HUES64 (cell line): ENCODE measurements around the gene ART1.

Source experiments
- H3K27ac ChIP-seq: 2 replicates; pipeline ENCODE4 v1.7.0; 2013; ENCODE audit warnings: low read depth, low read length, inconsistent platforms
- H3K27me3 ChIP-seq: 2 replicates; pipeline ENCODE4 v1.6.1; 2013; ENCODE audit warnings: mild to moderate bottlenecking, low read length; ENCODE audit not compliant: insufficient read depth
- H3K36me3 ChIP-seq: 2 replicates; pipeline ENCODE4 v1.6.1; 2013; ENCODE audit warnings: mild to moderate bottlenecking, low read length; ENCODE audit not compliant: insufficient read depth
- H3K4me1 ChIP-seq: 2 replicates; pipeline ENCODE4 v1.6.1; 2013; ENCODE audit warnings: mild to moderate bottlenecking, low read length, moderate library complexity; ENCODE audit not compliant: insufficient read depth
- H3K4me3 ChIP-seq: 2 replicates; pipeline ENCODE4 v1.5.1; 2013; ENCODE audit warnings: mild to moderate bottlenecking, low read length, moderate library complexity
- H3K9ac ChIP-seq: 2 replicates; pipeline ENCODE4 v1.6.1; 2013; ENCODE audit warnings: mild to moderate bottlenecking, low read depth, low read length
- H3K9me3 ChIP-seq: 2 replicates; pipeline ENCODE4 v1.6.1; 2013; ENCODE audit warnings: low read depth, low read length; ENCODE audit not compliant: insufficient read depth
- WGBS: fragments of 150-250, 120-280 bp; methylation state at CpG from one replicate; pipeline ENCODE4 v1.1.7; 2013; ENCODE audit warnings: missing lambda C conversion rate; 5-methylcytosine and 5-hydroxymethylcytosine counted together

Gene ART1

GRCh38 chr11:3685923-3686322 is 41.0 kb downstream of the ART1 start:
- no peaks in the 10 kb centered on the region for H3K4me1 ChIP-seq
- H3K9ac ChIP-seq = no peak overlapping the region
- H3K4me3 ChIP-seq = no peak overlapping the region
- H3K36me3 ChIP-seq = peaks cover 91% of the 10 kb centered on the region
- WGBS = 96% methylated on average over 7 of the region's 7 CpGs
- no peaks in the 10 kb centered on the region for H3K9me3 ChIP-seq
- H3K27me3 ChIP-seq = no peaks in the 10 kb centered on the region
- H3K27ac ChIP-seq = no peak overlapping the region

GRCh38 chr11:3686751-3687150 is 41.8 kb downstream of the ART1 start:
- Histone ChIP-seq H3K4me3 (no peak overlapping the region), H3K4me1 (no peaks in the 10 kb centered on the region), H3K9me3 (no peaks in the 10 kb centered on the region), H3K9ac (no peak overlapping the region), H3K27me3 (no peaks in the 10 kb centered on the region), H3K36me3 (peaks cover 91% of the 10 kb centered on the region), H3K27ac (no peak overlapping the region)
- WGBS = 94% methylated on average over 4 of the region's 4 CpGs

- no peaks in the 10 kb centered on the region for H3K27me3 ChIP-seq
- peaks cover 99% of the 10 kb centered on the region for H3K36me3 ChIP-seq
- WGBS = 96% methylated on average over 2 of the region's 2 CpGs
- H3K27ac ChIP-seq = no peak overlapping the region
- H3K4me3 ChIP-seq = no peak overlapping the region
- H3K9me3 ChIP-seq = no peaks in the 10 kb centered on the region
- H3K9ac ChIP-seq = no peak overlapping the region
- no peaks in the 10 kb centered on the region for H3K4me1 ChIP-seq
Observed at GRCh38 chr11:3700410-3700809, 55.5 kb downstream of the ART1 start.

- peaks cover 99% of the 10 kb centered on the region for H3K36me3 ChIP-seq
Observed at GRCh38 chr11:3700910-3701309, 56.0 kb downstream of the ART1 start.

GRCh38 chr11:3703383-3703782 is 58.5 kb downstream of the ART1 start:
- H3K9ac ChIP-seq = no peak overlapping the region
- no peak overlapping the region for H3K27ac ChIP-seq
- no peaks in the 10 kb centered on the region for H3K4me1 ChIP-seq
- H3K27me3 ChIP-seq = no peaks in the 10 kb centered on the region
- no peak overlapping the region for H3K4me3 ChIP-seq
- WGBS = 96% methylated on average over 3 of the region's 3 CpGs
- H3K36me3 ChIP-seq = peaks cover 95% of the 10 kb centered on the region
- no peaks in the 10 kb centered on the region for H3K9me3 ChIP-seq

More at GRCh38 chr11:3700910-3701309, 56.0 kb downstream of the ART1 start:
- no peak overlapping the region for H3K9ac ChIP-seq
- H3K27me3 ChIP-seq = no peaks in the 10 kb centered on the region
- no peaks in the 10 kb centered on the region for H3K4me1 ChIP-seq
- H3K4me3 ChIP-seq = no peak overlapping the region
- no peaks in the 10 kb centered on the region for H3K9me3 ChIP-seq
- no peak overlapping the region for H3K27ac ChIP-seq
- WGBS = 92% methylated on average over 1 of the region's 2 CpGs

- no peaks in the 10 kb centered on the region for H3K9me3 ChIP-seq
- 97% methylated on average over 1 of the region's 2 CpGs for WGBS
- H3K4me1 ChIP-seq = peaks cover 10% of the 10 kb centered on the region
- H3K4me3 ChIP-seq = no peak overlapping the region
- H3K27ac ChIP-seq = no peak overlapping the region
- H3K9ac ChIP-seq = no peak overlapping the region
- H3K27me3 ChIP-seq = no peaks in the 10 kb centered on the region
- peaks cover 92% of the 10 kb centered on the region for H3K36me3 ChIP-seq
Observed at GRCh38 chr11:3707176-3707575, 62.2 kb downstream of the ART1 start.

- Histone ChIP-seq H3K4me1 (peaks cover 10% of the 10 kb centered on the region), H3K9ac (peak overlapping the region; percentile 29; the same call in 1 of the 2 replicates), H3K27me3 (no peaks in the 10 kb centered on the region), H3K36me3 (peaks cover 92% of the 10 kb centered on the region), H3K9me3 (no peaks in the 10 kb centered on the region), H3K27ac (peak overlapping the region; percentile 53; the same call in 1 of the 2 replicates), H3K4me3 (no peak overlapping the region)
- 64% methylated on average over 1 of the region's 1 CpG for WGBS
Observed at GRCh38 chr11:3709977-3710376, 65.0 kb downstream of the ART1 start.

- H3K9ac ChIP-seq = no peak overlapping the region
- no peaks in the 10 kb centered on the region for H3K9me3 ChIP-seq
- WGBS = 97% methylated on average over 4 of the region's 4 CpGs
- H3K4me1 ChIP-seq = peaks cover 10% of the 10 kb centered on the region
- no peak overlapping the region for H3K4me3 ChIP-seq
- peaks cover 92% of the 10 kb centered on the region for H3K36me3 ChIP-seq
- H3K27me3 ChIP-seq = no peaks in the 10 kb centered on the region
- no peak overlapping the region; the same call in 1 of the 2 replicates for H3K27ac ChIP-seq
Observed at GRCh38 chr11:3710485-3711259, 65.7 kb downstream of the ART1 start.

- H3K27me3 ChIP-seq = no peaks in the 10 kb centered on the region
- WGBS = 78% methylated on average over 6 of the region's 6 CpGs
Observed at GRCh38 chr11:3712274-3712673, 67.3 kb downstream of the ART1 start.

More at GRCh38 chr11:3712274-3712673, 67.3 kb downstream of the ART1 start:
- Histone ChIP-seq H3K27ac (peak overlapping the region; percentile 25; the same call in 1 of the 2 replicates), H3K9me3 (no peaks in the 10 kb centered on the region), H3K9ac (no peak overlapping the region), H3K4me3 (no peak overlapping the region), H3K4me1 (peaks cover 10% of the 10 kb centered on the region), H3K36me3 (peaks cover 92% of the 10 kb centered on the region)
